ENCODE results near the gene HIBCH.

The HIBCH gene

GRCh38 chr2:190354003-190354690 lies 34.5 kb upstream of the HIBCH start:
- Histone ChIP-seq H2AFZ (ENCODE audit: low read depth, low read length) (no peak overlapping the region), H3K36me3 (ENCODE audit: insufficient read depth, low read length) (no peaks in the 10 kb centered on the region), H3K9me3 (ENCODE audit: low read length) (no peaks in the 10 kb centered on the region), H3K4me3 (ENCODE audit: low read length) (no peak overlapping the region), H3K4me1 (ENCODE audit: insufficient read depth, low read length) (no peaks in the 10 kb centered on the region), H3K27me3 (ENCODE audit: insufficient read depth, low read length) (no peaks in the 10 kb centered on the region)

- H3K36me3 ChIP-seq (ENCODE audit: insufficient read depth, low read length), result no peaks in the 10 kb centered on the region
- H3K4me1 ChIP-seq (ENCODE audit: insufficient read depth, low read length), result no peaks in the 10 kb centered on the region
- H3K9me3 ChIP-seq (ENCODE audit: low read length), result no peaks in the 10 kb centered on the region
- H3K4me3 ChIP-seq (ENCODE audit: low read length), result no peak overlapping the region
- no peak overlapping the region for H2AFZ ChIP-seq (ENCODE audit: low read depth, low read length)
- no peaks in the 10 kb centered on the region for H3K27me3 ChIP-seq (ENCODE audit: insufficient read depth, low read length)
Measured at GRCh38 chr2:190353537-190353899, 33.9 kb upstream of the HIBCH start.

GRCh38 chr2:190352668-190353536 lies 33.3 kb upstream of the HIBCH start:
- Histone ChIP-seq H3K27me3 (ENCODE audit: insufficient read depth, low read length) (no peaks in the 10 kb centered on the region), H3K4me3 (ENCODE audit: low read length) (no peak overlapping the region), H2AFZ (ENCODE audit: low read depth, low read length) (no peak overlapping the region), H3K9me3 (ENCODE audit: low read length) (no peaks in the 10 kb centered on the region), H3K36me3 (ENCODE audit: insufficient read depth, low read length) (no peaks in the 10 kb centered on the region), H3K4me1 (ENCODE audit: insufficient read depth, low read length) (no peaks in the 10 kb centered on the region)

- Histone ChIP-seq H3K27me3 (ENCODE audit: insufficient read depth, low read length) (no peaks in the 10 kb centered on the region), H2AFZ (ENCODE audit: low read depth, low read length) (no peak overlapping the region), H3K9me3 (ENCODE audit: low read length) (no peaks in the 10 kb centered on the region), H3K36me3 (ENCODE audit: insufficient read depth, low read length) (no peaks in the 10 kb centered on the region), H3K4me1 (ENCODE audit: insufficient read depth, low read length) (no peaks in the 10 kb centered on the region), H3K4me3 (ENCODE audit: low read length) (no peak overlapping the region)
Measured at GRCh38 chr2:190351955-190352354, 32.3 kb upstream of the HIBCH start.

- Histone ChIP-seq H3K4me3 (ENCODE audit: low read length) (no peak overlapping the region), H2AFZ (ENCODE audit: low read depth, low read length) (no peak overlapping the region), H3K4me1 (ENCODE audit: insufficient read depth, low read length) (no peaks in the 10 kb centered on the region), H3K27me3 (ENCODE audit: insufficient read depth, low read length) (no peaks in the 10 kb centered on the region), H3K36me3 (ENCODE audit: insufficient read depth, low read length) (no peaks in the 10 kb centered on the region), H3K9me3 (ENCODE audit: low read length) (no peaks in the 10 kb centered on the region)
Measured at GRCh38 chr2:190350371-190350770, 30.7 kb upstream of the HIBCH start.

GRCh38 chr2:190344276-190344827 lies 24.7 kb upstream of the HIBCH start:
- no peaks in the 10 kb centered on the region for H3K36me3 ChIP-seq (ENCODE audit: insufficient read depth, low read length)
- no peaks in the 10 kb centered on the region for H3K27me3 ChIP-seq (ENCODE audit: insufficient read depth, low read length)
- no peaks in the 10 kb centered on the region for H3K9me3 ChIP-seq (ENCODE audit: low read length)
- H3K4me1 ChIP-seq (ENCODE audit: insufficient read depth, low read length), result no peaks in the 10 kb centered on the region
- peak overlapping the region; percentile 52 for H3K4me3 ChIP-seq (ENCODE audit: low read length)
- peak overlapping the region; percentile 97 for H2AFZ ChIP-seq (ENCODE audit: low read depth, low read length)

- H3K9me3 ChIP-seq (ENCODE audit: low read length), result no peaks in the 10 kb centered on the region
- H3K27me3 ChIP-seq (ENCODE audit: insufficient read depth, low read length), result no peaks in the 10 kb centered on the region
- no peaks in the 10 kb centered on the region for H3K4me1 ChIP-seq (ENCODE audit: insufficient read depth, low read length)
- H3K4me3 ChIP-seq (ENCODE audit: low read length), result peak within 1 kb of the TSS; percentile 52
- peak within 1 kb of the TSS; percentile 97 for H2AFZ ChIP-seq (ENCODE audit: low read depth, low read length)
- H3K36me3 ChIP-seq (ENCODE audit: insufficient read depth, low read length), result no peaks in the 10 kb centered on the region
Measured at GRCh38 chr2:190343536-190344275, 24.1 kb upstream of the HIBCH start, which contains the start of gene INPP1. Gene INPP1 (plus strand): TSS chr2:190343589. CDS start chr2:190360103, 16,514 bp downstream.

- peak overlapping the region; percentile 97 for H2AFZ ChIP-seq (ENCODE audit: low read depth, low read length)
- H3K4me1 ChIP-seq (ENCODE audit: insufficient read depth, low read length), result no peaks in the 10 kb centered on the region
- no peaks in the 10 kb centered on the region for H3K9me3 ChIP-seq (ENCODE audit: low read length)
- no peaks in the 10 kb centered on the region for H3K36me3 ChIP-seq (ENCODE audit: insufficient read depth, low read length)
- H3K27me3 ChIP-seq (ENCODE audit: insufficient read depth, low read length), result no peaks in the 10 kb centered on the region
- H3K4me3 ChIP-seq (ENCODE audit: low read length), result peak overlapping the region; percentile 52
Measured at GRCh38 chr2:190343089-190343535, 23.5 kb upstream of the HIBCH start.

GRCh38 chr2:190342611-190343010 lies 23.0 kb upstream of the HIBCH start:
- Histone ChIP-seq H3K36me3 (ENCODE audit: insufficient read depth, low read length) (no peaks in the 10 kb centered on the region), H3K27me3 (ENCODE audit: insufficient read depth, low read length) (no peaks in the 10 kb centered on the region), H2AFZ (ENCODE audit: low read depth, low read length) (no peak overlapping the region), H3K4me3 (ENCODE audit: low read length) (no peak overlapping the region), H3K4me1 (ENCODE audit: insufficient read depth, low read length) (no peaks in the 10 kb centered on the region), H3K9me3 (ENCODE audit: low read length) (no peaks in the 10 kb centered on the region)

GRCh38 chr2:190340369-190340768 lies 20.7 kb upstream of the HIBCH start:
- Histone ChIP-seq H3K27me3 (ENCODE audit: insufficient read depth, low read length) (no peaks in the 10 kb centered on the region), H2AFZ (ENCODE audit: low read depth, low read length) (no peak overlapping the region), H3K4me3 (ENCODE audit: low read length) (no peak overlapping the region), H3K9me3 (ENCODE audit: low read length) (no peaks in the 10 kb centered on the region), H3K36me3 (ENCODE audit: insufficient read depth, low read length) (no peaks in the 10 kb centered on the region), H3K4me1 (ENCODE audit: insufficient read depth, low read length) (no peaks in the 10 kb centered on the region)

GRCh38 chr2:190339394-190339793 lies 19.8 kb upstream of the HIBCH start:
- H2AFZ ChIP-seq (ENCODE audit: low read depth, low read length), result no peak overlapping the region
- H3K36me3 ChIP-seq (ENCODE audit: insufficient read depth, low read length), result no peaks in the 10 kb centered on the region
- no peaks in the 10 kb centered on the region for H3K9me3 ChIP-seq (ENCODE audit: low read length)
- no peaks in the 10 kb centered on the region for H3K4me1 ChIP-seq (ENCODE audit: insufficient read depth, low read length)
- no peaks in the 10 kb centered on the region for H3K27me3 ChIP-seq (ENCODE audit: insufficient read depth, low read length)
- H3K4me3 ChIP-seq (ENCODE audit: low read length), result no peak overlapping the region

- Histone ChIP-seq H3K4me3 (ENCODE audit: low read length) (no peak overlapping the region), H2AFZ (ENCODE audit: low read depth, low read length) (no peak overlapping the region), H3K27me3 (ENCODE audit: insufficient read depth, low read length) (no peaks in the 10 kb centered on the region), H3K36me3 (ENCODE audit: insufficient read depth, low read length) (no peaks in the 10 kb centered on the region), H3K9me3 (ENCODE audit: low read length) (no peaks in the 10 kb centered on the region), H3K4me1 (ENCODE audit: insufficient read depth, low read length) (no peaks in the 10 kb centered on the region)
Measured at GRCh38 chr2:190338453-190338852, 18.8 kb upstream of the HIBCH start.

- Histone ChIP-seq H3K36me3 (ENCODE audit: insufficient read depth, low read length) (no peaks in the 10 kb centered on the region), H3K27me3 (ENCODE audit: insufficient read depth, low read length) (no peaks in the 10 kb centered on the region), H3K9me3 (ENCODE audit: low read length) (no peaks in the 10 kb centered on the region), H3K4me1 (ENCODE audit: insufficient read depth, low read length) (no peaks in the 10 kb centered on the region), H2AFZ (ENCODE audit: low read depth, low read length) (no peak overlapping the region), H3K4me3 (ENCODE audit: low read length) (no peak overlapping the region)
Measured at GRCh38 chr2:190336420-190336819, 16.8 kb upstream of the HIBCH start.
